D721Med (cell line): ENCODE measurements around the gene KIAA1210.
A peak's percentile ranks its signal among the peaks of the same experiment; 100 is the strongest.

ENCODE experiments used
- DNase-seq: peaks from one replicate; pipeline ENCODE4 v3.0.0; 2011; ENCODE audit warnings: low spot score; ENCODE audit not compliant: insufficient read length
- FAIRE-seq: peaks from 2 replicates; lab custom pipeline; 2011; peaks lifted over from hg19 to GRCh38; lab: Jason Lieb, UNC
- TF ChIP-seq, protein P1 (sequence below): IDR thresholded peaks from 2 replicates; pipeline ENCODE4 v1.5.1; 2012; ENCODE audit warnings: mild to moderate bottlenecking, control low read depth; ENCODE audit not compliant: insufficient read depth; ENCODE audit errors: missing control alignments

KIAA1210 gene

DNA sequence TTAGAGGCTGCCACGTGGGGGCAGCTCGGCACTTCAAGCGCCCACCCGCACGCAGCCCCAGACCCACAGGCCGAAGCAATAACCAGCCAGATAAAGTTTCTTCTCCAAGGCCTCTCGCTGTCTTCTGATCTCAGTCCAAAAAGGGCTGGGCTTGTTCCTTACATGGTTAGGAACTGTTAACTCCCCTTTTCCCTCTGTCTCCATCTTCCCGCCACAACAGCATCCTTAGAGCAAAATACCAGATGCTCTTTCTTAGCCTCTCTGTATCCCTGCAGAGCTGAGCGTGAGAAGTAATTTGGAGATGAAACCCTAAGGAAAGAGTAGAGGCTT, 23.4 kb upstream of the KIAA1210 start:
- no peak for FAIRE-seq
- DNase-seq, result no peak
- TF ChIP-seq, protein P1, sequence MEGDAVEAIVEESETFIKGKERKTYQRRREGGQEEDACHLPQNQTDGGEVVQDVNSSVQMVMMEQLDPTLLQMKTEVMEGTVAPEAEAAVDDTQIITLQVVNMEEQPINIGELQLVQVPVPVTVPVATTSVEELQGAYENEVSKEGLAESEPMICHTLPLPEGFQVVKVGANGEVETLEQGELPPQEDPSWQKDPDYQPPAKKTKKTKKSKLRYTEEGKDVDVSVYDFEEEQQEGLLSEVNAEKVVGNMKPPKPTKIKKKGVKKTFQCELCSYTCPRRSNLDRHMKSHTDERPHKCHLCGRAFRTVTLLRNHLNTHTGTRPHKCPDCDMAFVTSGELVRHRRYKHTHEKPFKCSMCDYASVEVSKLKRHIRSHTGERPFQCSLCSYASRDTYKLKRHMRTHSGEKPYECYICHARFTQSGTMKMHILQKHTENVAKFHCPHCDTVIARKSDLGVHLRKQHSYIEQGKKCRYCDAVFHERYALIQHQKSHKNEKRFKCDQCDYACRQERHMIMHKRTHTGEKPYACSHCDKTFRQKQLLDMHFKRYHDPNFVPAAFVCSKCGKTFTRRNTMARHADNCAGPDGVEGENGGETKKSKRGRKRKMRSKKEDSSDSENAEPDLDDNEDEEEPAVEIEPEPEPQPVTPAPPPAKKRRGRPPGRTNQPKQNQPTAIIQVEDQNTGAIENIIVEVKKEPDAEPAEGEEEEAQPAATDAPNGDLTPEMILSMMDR, result no peak

DNA sequence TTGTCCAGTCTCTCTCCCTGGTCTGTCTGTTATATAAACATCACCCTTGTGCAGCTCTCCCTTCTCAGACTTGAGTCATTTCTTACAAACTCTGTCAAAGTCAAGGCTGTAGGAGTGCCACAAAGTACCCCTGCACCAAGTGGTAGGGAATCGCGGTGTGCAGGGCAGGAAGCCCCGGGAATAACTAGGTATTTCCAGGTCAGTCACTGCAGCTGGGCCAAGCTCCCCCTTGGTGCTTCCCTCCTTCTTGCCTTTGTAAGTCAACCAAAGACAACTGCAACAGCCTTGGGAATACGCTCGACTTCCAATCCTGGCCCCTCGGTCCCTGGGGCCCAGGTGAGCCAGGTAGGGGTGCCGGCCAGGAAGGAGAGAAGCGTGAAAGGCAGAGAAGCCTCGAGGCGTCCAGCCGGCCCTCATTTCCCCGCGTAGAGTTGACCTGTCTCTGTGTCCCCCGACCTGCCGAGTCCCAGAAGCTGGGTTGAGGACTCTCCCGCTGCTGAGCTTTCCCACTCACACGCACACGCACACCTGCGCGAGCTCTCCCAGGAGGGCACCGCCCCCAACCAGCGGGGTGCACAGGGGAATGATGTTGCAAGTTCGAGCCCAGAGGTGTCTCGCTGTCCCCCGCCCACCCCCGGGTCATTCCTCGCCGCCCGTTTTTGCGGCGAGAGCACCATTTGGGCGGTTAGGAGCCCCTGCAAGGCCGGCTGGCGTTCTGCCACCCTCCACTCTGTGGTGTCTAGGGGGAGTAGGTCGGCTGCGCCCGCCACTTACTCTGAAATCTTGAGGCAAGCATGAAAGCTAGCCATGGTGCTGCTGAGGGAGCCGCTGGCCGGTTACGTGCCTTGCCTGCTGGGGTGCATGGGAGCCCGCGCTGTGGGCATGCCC, 22.8 kb upstream of the KIAA1210 start:
- TF ChIP-seq, protein P1, result no peak
- DNase-seq (no peak), FAIRE-seq (no peak)

DNA sequence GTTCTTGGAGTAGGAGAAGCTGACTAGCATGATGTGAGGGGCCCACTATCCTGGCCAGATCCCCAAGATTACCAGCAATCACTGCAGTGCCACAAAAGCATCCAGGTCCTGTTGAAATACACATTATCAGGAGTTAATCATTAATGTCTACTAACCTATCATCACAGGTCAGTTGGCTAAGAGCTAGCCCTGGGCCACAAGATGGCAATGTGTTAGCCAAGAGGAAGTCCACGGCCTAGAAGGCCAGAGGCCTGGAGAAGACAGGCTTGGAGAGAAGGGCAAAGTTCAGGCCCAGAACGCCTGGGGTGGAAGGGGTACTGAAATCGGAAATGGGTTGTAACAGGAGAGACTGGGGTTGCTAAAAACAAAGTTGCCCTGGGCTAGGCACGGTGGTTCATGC, 19.9 kb upstream of the KIAA1210 start:
- TF ChIP-seq, protein P1, result no peak
- no peak for FAIRE-seq
- DNase-seq, result no peak

DNA sequence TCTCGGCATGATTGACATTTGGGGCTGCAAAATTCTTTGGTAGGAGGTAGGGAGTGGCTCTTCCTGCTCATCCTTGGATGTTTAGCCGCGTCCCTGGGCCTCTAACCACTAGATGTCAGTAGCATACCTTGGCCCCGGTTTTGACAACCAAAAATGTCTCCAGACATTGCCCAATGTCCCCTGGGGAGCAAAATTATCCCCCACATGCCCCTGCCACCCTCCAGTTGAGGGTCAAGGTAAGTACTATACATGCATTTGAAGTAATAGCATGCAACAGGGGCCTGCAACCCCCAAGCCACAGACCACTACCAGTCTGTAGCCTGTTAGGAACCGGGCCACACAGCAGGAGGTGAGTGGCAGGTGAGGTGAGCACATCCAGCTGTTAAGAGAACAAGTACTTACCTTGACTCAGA, 17.6 kb upstream of the KIAA1210 start:
- DNase-seq (no peak), FAIRE-seq (no peak)
- TF ChIP-seq, protein P1, result peak; percentile 12

DNA sequence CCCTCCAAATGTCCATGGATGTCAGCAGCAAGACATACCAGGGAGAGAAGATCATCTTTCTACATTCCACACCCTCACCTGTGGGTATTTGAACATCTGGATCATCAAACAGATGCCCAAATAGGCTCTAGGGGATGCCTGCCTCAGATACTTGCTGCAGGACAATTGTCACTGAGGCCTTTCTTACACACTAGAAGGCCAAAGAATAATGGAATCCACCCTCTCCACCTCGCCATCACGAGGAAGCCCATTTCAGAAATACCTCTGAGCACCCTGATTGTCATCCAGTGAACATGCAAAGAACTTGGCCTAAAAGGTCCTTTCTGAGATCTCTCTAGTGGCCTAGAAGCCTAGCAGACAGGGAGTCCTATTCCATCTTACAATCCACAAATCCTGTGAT, 6.9 kb upstream of the KIAA1210 start:
- FAIRE-seq (no peak), DNase-seq (no peak)
- TF ChIP-seq, protein P1, result no peak

DNA sequence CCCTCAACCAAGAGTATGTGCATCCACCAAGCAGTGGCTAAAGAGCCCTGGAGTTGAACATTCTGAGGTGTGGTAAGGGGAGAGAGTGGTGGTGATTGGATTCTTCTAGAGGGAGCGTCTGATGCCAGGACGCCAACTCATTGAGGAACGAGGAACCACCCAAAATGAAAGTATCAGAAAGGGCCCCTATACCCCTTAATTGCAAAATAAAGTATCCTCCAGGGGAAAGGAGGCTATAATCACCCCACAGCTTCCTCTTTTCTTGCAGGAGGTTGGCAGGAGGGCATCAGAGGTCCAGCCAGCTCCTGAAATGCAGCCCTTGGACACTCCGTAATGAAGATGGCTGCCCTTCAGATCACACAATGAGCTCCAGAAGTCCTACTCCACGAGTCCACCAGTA, 5.3 kb upstream of the KIAA1210 start:
- DNase-seq (no peak), FAIRE-seq (no peak)
- TF ChIP-seq, protein P1, result no peak

DNA sequence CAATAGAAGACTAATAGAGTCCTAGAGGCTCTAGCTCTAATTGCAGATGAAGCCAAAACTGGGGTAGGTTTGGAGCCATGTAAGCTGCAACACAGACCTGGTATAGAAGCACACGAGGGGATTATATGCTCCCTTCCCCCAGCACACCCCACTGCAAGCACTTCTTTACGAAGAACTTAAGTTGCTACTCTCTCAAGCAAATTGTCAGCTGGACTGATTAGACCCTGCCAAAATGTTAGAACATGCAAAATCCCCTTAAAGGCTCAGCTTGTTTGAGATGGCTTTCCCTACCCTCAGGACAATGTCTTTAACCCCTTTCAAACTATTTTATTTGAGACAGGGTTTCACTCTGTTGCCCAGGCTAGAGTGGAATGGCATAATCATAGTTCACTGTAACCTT, 4.7 kb upstream of the KIAA1210 start:
- no peak for FAIRE-seq
- TF ChIP-seq, protein P1, result no peak
- no peak for DNase-seq
